K562 (cell line): ENCODE measurements around the gene DTWD2. TPM values are rescaled to one million over a fixed set of nuclear protein-coding genes. Genes with fewer than 3 reads are reported as not detected.
A peak's percentile ranks its signal among the peaks of the same experiment; 100 is the strongest.

Source experiments
- ATAC-seq: fragments of 200-7000 bp; cut with Tn5 transposase; 3 replicates; pipeline ENCODE4 v1.9.1; 2020; ENCODE audit warnings: moderate library complexity
- BruUV-seq: library from RNA; stranded (reverse); fragments of 400-500 nt; replicated peaks from 2 replicates; lab custom pipeline; 2021; lab: Mats Ljungman, UMichigan
- CTCF ChIA-PET: fragments of 300-600 bp; formaldehyde crosslinking; extraction: SDS; loops from one replicate; lab custom pipeline; 2021; ENCODE audit warnings: low intra/inter-chr PET ratio; lab: Yijun Ruan, JAX
- POLR2A ChIA-PET: fragments of 300-600, 350-650 bp; sonication (Branson Sonifier 250); formaldehyde crosslinking; extraction: SDS; loops from one replicate; lab custom pipeline; 2021; ENCODE audit warnings: antibody characterized with exemption, inconsistent platforms; lab: Yijun Ruan, JAX
- DNase-seq, 4 experiments: peaks; one replicate each; pipeline versions ENCODE4 v3.0.0 to v3.0.0-alpha.2; 2011 to 2018; ENCODE audit warnings: low spot score in 3 of 4, mixed read lengths in 3 of 4; ENCODE audit errors: extremely low read depth in 1 of 4
- FAIRE-seq: peaks from 2 replicates; lab custom pipeline; 2011; peaks lifted over from hg19 to GRCh38; lab: Jason Lieb, UNC
- H2AFZ ChIP-seq: 2 replicates; pipeline ENCODE4 v1.6.0; 2011; ENCODE audit warnings: low read depth, low read length, control low read depth, inconsistent platforms
- H3K27ac ChIP-seq: fragments of 200-600 bp; 3 replicates; pipeline ENCODE4 v1.8.0; 2011; ENCODE audit warnings: low read depth, mild to moderate bottlenecking, control low read depth, inconsistent platforms, low read length, moderate library complexity, mixed read lengths; ENCODE audit errors: extremely low read depth
- H3K27me3 ChIP-seq, 2 experiments: fragments of 300-600 bp in 1 of 2; 2 replicates in 1 of 2; 3 replicates in 1 of 2; pipeline versions ENCODE4 v1.6.0 to v1.8.0; 2011; ENCODE audit warnings: inconsistent platforms in 2 of 2, low read length in 2 of 2, mild to moderate bottlenecking in 1 of 2, mixed read lengths in 1 of 2, moderate library complexity in 1 of 2; ENCODE audit not compliant: control insufficient read depth in 2 of 2, insufficient read depth in 2 of 2
- H3K36me3 ChIP-seq: fragments of 300-600 bp; 3 replicates; pipeline ENCODE4 v1.8.0; 2011; ENCODE audit warnings: mild to moderate bottlenecking, low read length, inconsistent platforms; ENCODE audit not compliant: control insufficient read depth, insufficient read depth
- H3K4me1 ChIP-seq, 2 experiments: fragments of 200-600 bp in 1 of 2; replicated peaks in 1 of 2; 2 replicates in 1 of 2; 3 replicates in 1 of 2; pipeline versions ENCODE4 v1.5.1 to v1.8.0; 2011; ENCODE audit warnings: inconsistent platforms in 2 of 2, low read length in 2 of 2, mild to moderate bottlenecking in 1 of 2, mixed read lengths in 1 of 2, moderate library complexity in 1 of 2; ENCODE audit not compliant: control insufficient read depth in 2 of 2, insufficient read depth in 2 of 2
- H3K4me2 ChIP-seq: 2 replicates; pipeline ENCODE4 v1.6.1; 2011; ENCODE audit warnings: low read length, control low read depth, inconsistent platforms, mixed read lengths; ENCODE audit not compliant: insufficient read depth
- H3K4me3 ChIP-seq: fragments of 200-600 bp; sonication (generic), shearing (Covaris generic); 2 replicates; pipeline ENCODE4 v1.5.1; 2016; ENCODE audit warnings: control low read depth, inconsistent platforms
- H3K79me2 ChIP-seq: fragments of 200-600 bp; 3 replicates; pipeline ENCODE4 v1.8.0; 2011; ENCODE audit warnings: low read length, inconsistent platforms; ENCODE audit not compliant: control insufficient read depth, insufficient read depth
- H3K9ac ChIP-seq, 2 experiments: 2 replicates each; pipeline versions ENCODE4 v1.6.0 to v1.6.1; 2011; ENCODE audit warnings: low read depth in 2 of 2, low read length in 2 of 2, control low read depth in 1 of 2, inconsistent platforms in 1 of 2, mild to moderate bottlenecking in 1 of 2, mixed read lengths in 1 of 2; ENCODE audit not compliant: insufficient read depth in 1 of 2
- H3K9me1 ChIP-seq: one replicate; pipeline ENCODE4 v1.6.0; 2011; ENCODE audit warnings: inconsistent platforms, mild to moderate bottlenecking, low read length, moderate library complexity; ENCODE audit not compliant: control insufficient read depth, insufficient read depth
- H3K9me3 ChIP-seq: replicated peaks from 2 replicates; pipeline ENCODE4 v1.5.1; 2011; ENCODE audit warnings: low read depth, low read length, inconsistent platforms; ENCODE audit not compliant: control insufficient read depth, insufficient read depth
- H4K20me1 ChIP-seq: replicated peaks from 2 replicates; pipeline ENCODE4 v1.6.1; 2011; ENCODE audit warnings: low read length, inconsistent platforms, mixed read lengths; ENCODE audit not compliant: control insufficient read depth, insufficient read depth
- DEAF1 ChIP-seq: fragments of 450-650 bp; formaldehyde crosslinking; IDR thresholded peaks from 2 replicates; pipeline ENCODE4 v1.4.0; 2020; ENCODE audit warnings: mild to moderate bottlenecking, moderate library complexity
- E2F6 ChIP-seq, 2 experiments: IDR thresholded peaks; 2 replicates each; pipeline ENCODE4 v1.6.1; 2011; ENCODE audit warnings: borderline replicate concordance in 1 of 2, control low read depth in 1 of 2, low read depth in 1 of 2, low read length in 1 of 2, mild to moderate bottlenecking in 1 of 2, mixed read lengths in 1 of 2, moderate library complexity in 1 of 2; ENCODE audit not compliant: insufficient read depth in 1 of 2, insufficient read length in 1 of 2, poor library complexity in 1 of 2, severe bottlenecking in 1 of 2; ENCODE audit errors: extremely low read depth in 1 of 2
- NCOA1 ChIP-seq: fragments of 450-650 bp; IDR thresholded peaks from 2 replicates; pipeline ENCODE4 v1.6.1; 2016; ENCODE audit warnings: low read depth
- RFX7 ChIP-seq: fragments of 250-450 bp; sonication (Bioruptor Pico); IDR thresholded peaks from 2 replicates; pipeline ENCODE4 v1.5.1; 2021; ENCODE audit warnings: mild to moderate bottlenecking
- SMC3 ChIP-seq: conservative IDR thresholded peaks from 2 replicates; pipeline ENCODE4 v1.6.1; 2011; ENCODE audit warnings: low read depth, low read length, improper control_type of control experiment; ENCODE audit not compliant: insufficient read depth
- ZBTB8A ChIP-seq: fragments of 450-650 bp; IDR thresholded peaks from 2 replicates; pipeline ENCODE4 v1.6.1; 2018; ENCODE audit warnings: mild to moderate bottlenecking, moderate library complexity; ENCODE audit not compliant: partially characterized antibody
- WGBS: fragments of 100-300 bp; shearing (Covaris generic); methylation state at CpG from one replicate; pipeline ENCODE4 v1.1.6; 2016; ENCODE audit warnings: low coverage, mixed read lengths; ENCODE audit not compliant: insufficient coverage; ENCODE audit errors: missing lambda C conversion rate; 5-methylcytosine and 5-hydroxymethylcytosine counted together
- in situ Hi-C: fragments of 300-500 bp; cut with MboI; formaldehyde crosslinking; loops from 4 replicates; pipeline ENCODE4 v1.15.0; 2018; ENCODE audit warnings: inconsistent platforms, mixed read lengths
- intact Hi-C: fragments of 100-400 bp; cut with micrococcal nuclease; formaldehyde crosslinking; loops from 2 replicates; pipeline ENCODE4 v1.14.2; 2022
- polyA plus RNA-seq, 8 experiments: library from polyadenylated mRNA; depleted of rRNA in 4 of 8; stranded (reverse) in 5 of 8; unstranded in 3 of 8; fragments of >200 nt; fragmentation: Nextera tagmentation in 2 of 8; fragmentation: Illumina TruSeq in 1 of 8; extraction: Ambion mirVana in 2 of 8; extraction: Trizol in 1 of 8; gene quantifications; 2 replicates each; pipeline versions ENCODE4 v1.2.1 to v1.2.3, GENCODE V29; 2011 to 2014; ENCODE audit warnings: inconsistent platforms in 1 of 8, missing spikeins in 1 of 8
- total RNA-seq, 7 experiments: library from RNA; depleted of rRNA in 6 of 7; stranded (reverse); fragments of >200 nt in 6 of 7; fragmentation: Illumina TruSeq in 2 of 7; extraction: Trizol in 2 of 7; gene quantifications; 2 replicates each; pipeline versions ENCODE4 v1.2.1 to v1.2.3, GENCODE V29; 2011 to 2021; ENCODE audit warnings: low replicate concordance in 1 of 7

DTWD2 gene
- total and polyA plus RNA-seq, 9 of the 15 experiments (the other 6 are each of a cell fraction or from before 2014, with no cell fraction given): 0.99 to 10.8 (median 4.1) TPM

- no TSS peak for BruUV-seq
- no peak for TF ChIP-seq ZBTB8A
- no peak for TF ChIP-seq NCOA1
- H3K79me2 ChIP-seq: no peaks in the 10 kb centered on the region
- no peak overlapping the region for H3K4me3 ChIP-seq
- DNase-seq (no peak), FAIRE-seq (no peak), ATAC-seq (no peak)
- H3K9me3 ChIP-seq: no peaks in the 10 kb centered on the region
- H3K4me1 ChIP-seq: no peaks in the 10 kb centered on the region
- intact Hi-C loops (no loop called here), in situ Hi-C loops (loop anchor here (10.0 kb wide), 1 partner anchor 1464 kb away; no protein-coding TSS in a partner anchor)
- ChIA-PET CTCF (no interaction called here), POLR2A (no interaction called here)
- no peak overlapping the region for H3K4me2 ChIP-seq
- H3K27ac ChIP-seq: no peak overlapping the region
- 11% methylated on average over 1 of the region's 1 CpG for WGBS
- H3K36me3 ChIP-seq: no peaks in the 10 kb centered on the region
- no peak overlapping the region for H2AFZ ChIP-seq
- no peaks in the 10 kb centered on the region for H4K20me1 ChIP-seq
- no peak overlapping the region for H3K9ac ChIP-seq
- H3K27me3 ChIP-seq: no peaks in the 10 kb centered on the region
- H3K9me1 ChIP-seq: no peaks in the 10 kb centered on the region
Observed at GRCh38 chr5:118960557-118960956, 27.8 kb downstream of the DTWD2 start.

GRCh38 chr5:118956727-118957126, 31.6 kb downstream of the DTWD2 start:
- FAIRE-seq: peak; percentile 61
- Histone ChIP-seq H2AFZ (no peak overlapping the region), H3K4me1 (no peaks in the 10 kb centered on the region; a peak in 1 of 5 replicates), H3K4me2 (no peak overlapping the region), H4K20me1 (no peaks in the 10 kb centered on the region), H3K9me1 (no peaks in the 10 kb centered on the region), H3K9me3 (no peaks in the 10 kb centered on the region), H3K9ac (no peak overlapping the region), H3K27me3 (no peaks in the 10 kb centered on the region), H3K4me3 (no peak overlapping the region), H3K79me2 (no peaks in the 10 kb centered on the region), H3K27ac (no peak overlapping the region), H3K36me3 (no peaks in the 10 kb centered on the region)
- ATAC-seq: no peak
- 0% methylated on average over 2 of the region's 2 CpGs for WGBS
- intact Hi-C loops: loop anchor here (5.0 kb wide), 2 partner anchors 164 to 1504 kb away; no protein-coding TSS in a partner anchor
- ChIA-PET CTCF (no interaction called here), POLR2A (interaction anchor here (0.5 to 1.2 kb wide), 2 partner anchors 10 to 96 kb away, joined by 3 read pairs; no protein-coding TSS in a partner anchor)
- DNase-seq: peak in 1 of 4 experiments; percentile 11
- BruUV-seq: no TSS peak
- in situ Hi-C loops: no loop called here
- TF ChIP-seq RFX7 (CRISPR knock-in tag) (no peak), DEAF1 (CRISPR knock-in tag) (peak; percentile 73), E2F6 (IDR thresholded peaks at IDR 0.05; ENCODE audit: borderline replicate concordance in 1 of 2, extremely low read depth in 1 of 2, insufficient read depth in 1 of 2, insufficient read length in 1 of 2, low read depth in 1 of 2, low read length in 1 of 2, poor library complexity in 1 of 2, severe bottlenecking in 1 of 2) (no peak), SMC3 (peak; percentile 37; the same call in 1 of the 2 replicates)
